Left kidney (tissue), 2 donors: ENCODE results near the gene RAET1G. TPM values are rescaled to one million over a fixed set of nuclear protein-coding genes. Genes with fewer than 3 reads are reported as not detected.
"Not testable (repeated sequence)": the region's sequence is repeated elsewhere in the genome, so short reads cannot be mapped to it uniquely, and the experiment has no call there.

Experiments
- DNase-seq: peaks from one replicate; pipeline ENCODE4 v3.0.0-alpha.2; 2013
- polyA plus RNA-seq: library from polyadenylated mRNA; unstranded; fragments of 120-200 nt; gene quantifications from one replicate; pipeline ENCODE4 v1.2.1, GENCODE V29; 2013; ENCODE audit not compliant: insufficient read length

Gene RAET1G
- polyA plus RNA-seq, 1 donor: 1.4 TPM

DNA sequence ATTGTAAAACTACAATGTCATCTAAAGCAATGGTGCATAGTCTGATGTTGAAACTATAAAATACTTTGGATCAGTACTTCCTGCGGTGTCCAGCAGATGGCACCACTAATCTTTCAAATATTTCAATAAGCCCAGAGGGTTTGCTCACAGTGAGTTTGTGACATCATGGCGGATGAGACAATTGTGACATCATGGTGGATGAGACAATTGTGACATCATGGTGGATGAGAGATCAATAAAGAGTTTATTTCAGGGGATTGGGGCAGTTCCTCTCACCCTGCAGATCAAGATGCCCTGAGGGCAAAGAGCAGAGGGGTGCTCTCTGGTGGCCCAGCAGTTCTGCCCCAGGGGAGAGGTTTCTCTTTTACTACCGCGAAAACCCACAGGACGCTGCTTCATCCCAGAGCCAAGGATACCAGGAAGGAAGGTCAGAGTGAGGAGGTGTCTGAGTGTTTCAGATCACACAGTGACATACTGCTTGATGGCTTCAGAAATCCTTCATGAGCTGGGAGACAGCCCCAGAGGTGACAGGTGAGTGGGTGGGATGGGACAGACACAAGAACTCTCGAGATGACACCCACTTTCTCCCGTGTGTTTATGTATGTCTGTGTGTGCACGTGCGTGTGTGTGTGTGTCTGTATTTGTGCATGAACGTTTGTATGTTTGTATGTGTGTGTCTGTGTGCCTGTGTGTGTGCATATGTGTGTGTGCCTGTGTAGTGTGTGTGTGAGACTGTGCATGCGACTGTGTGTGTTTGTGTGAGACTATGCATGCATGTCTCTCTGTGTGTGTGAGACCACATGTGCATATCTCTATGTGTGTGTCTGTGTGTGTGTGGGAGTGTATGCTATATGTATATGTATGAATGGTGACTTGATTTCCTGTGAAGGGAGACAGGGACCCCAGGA lies 11.6 kb upstream of the RAET1G start:
- DNase-seq: peak; percentile 68

- DNase-seq: no peak
Observed at GRCh38 chr6:149933461-149933860, 10.5 kb upstream of the RAET1G start.

- DNase-seq: no peak
Observed at GRCh38 chr6:149933036-149933435, 10.1 kb upstream of the RAET1G start.

GRCh38 chr6:149931501-149931900 lies 8.6 kb upstream of the RAET1G start:
- no peak for DNase-seq

DNA sequence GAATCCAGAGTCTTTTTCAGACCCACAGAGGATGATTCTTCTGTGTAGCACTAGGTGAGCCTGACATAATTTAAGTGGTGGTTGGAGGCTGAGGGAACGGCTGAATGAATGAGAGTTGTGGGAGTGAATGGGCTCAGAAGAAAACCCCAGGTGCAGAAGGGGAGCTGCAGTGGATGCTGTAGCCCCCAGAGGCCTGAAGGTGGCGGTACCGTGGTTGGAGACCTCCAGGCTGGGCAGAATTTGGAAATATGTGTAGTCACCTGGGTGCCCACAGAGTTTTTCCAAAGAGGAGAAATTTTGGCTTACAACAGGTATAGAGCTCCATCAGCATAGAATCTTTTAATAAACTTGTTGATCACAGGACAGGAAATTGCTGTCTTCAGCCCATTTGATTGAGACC lies 6.5 kb upstream of the RAET1G start:
- no peak for DNase-seq

DNA sequence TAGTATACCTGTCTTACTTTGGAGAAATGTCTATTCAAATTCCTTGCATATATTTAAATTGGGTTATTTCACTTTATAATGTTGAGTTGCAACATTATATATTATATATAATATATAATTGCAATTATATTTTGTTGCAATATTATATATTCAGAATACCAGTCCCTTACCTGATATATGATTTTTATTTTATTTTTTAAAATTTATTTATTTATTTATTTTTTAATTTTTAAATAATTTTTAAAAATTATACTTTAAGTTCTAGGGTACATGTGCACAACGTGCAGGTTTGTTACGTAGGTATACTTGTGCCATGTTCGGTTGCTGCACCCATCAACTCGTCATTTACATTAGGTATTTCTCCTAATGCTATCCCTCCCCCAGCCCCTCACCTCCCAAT lies 4.1 kb upstream of the RAET1G start:
- not testable (repeated sequence) for DNase-seq

GRCh38 chr6:149925974-149926777 lies 3.3 kb upstream of the RAET1G start:
- DNase-seq: peak; percentile 82

DNA sequence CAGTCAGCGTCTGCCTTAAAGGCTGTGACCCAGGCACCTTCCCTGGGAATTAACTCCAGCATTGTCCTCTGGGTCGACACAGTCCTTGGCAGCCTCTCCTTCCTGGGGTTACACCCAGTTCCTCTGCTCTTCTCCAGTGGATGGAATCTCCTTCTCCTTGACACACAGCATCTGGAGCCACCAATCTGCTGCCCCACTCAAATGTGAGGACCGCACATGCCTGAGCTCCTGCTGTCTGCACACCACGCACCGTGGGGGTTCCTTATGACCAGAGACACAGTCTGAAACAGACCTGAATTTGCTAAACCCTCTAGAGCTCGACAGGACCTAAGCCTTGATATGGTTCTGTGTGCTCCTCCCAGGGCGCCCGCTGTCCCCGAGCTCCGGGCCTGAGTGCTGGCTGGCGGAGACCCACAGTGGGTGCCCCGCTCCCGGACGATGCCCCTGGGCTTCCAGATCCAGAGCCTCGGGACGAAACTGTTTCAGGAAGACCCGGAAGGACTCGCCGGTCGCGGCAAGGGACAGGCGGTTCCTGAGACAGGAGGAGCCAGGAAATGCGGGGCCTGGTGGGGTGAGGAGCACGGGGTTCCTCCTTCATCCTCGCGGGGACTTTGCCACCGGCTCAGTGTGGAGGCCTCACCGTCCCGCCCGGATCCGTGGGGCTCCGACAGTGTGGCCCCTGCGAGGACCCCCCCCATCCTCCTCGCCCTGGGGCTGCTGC lies 2.5 kb upstream of the RAET1G start:
- DNase-seq: no peak

DNA sequence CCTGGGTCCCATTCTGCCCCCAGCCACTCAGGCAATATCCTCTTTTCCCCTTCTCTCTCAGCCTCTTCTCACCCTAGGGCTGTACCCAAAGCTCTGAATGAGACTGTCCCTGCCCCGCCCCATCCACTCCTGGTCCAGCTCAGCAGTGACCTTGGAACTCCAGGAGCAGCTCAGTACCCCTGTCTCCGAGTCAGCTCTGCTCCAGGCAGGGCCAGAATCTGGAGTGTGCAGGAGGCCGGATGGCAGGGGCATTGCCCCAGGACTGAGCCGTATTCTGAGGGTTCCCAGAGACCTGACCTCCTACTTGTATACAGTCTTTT lies 2.0 kb upstream of the RAET1G start:
- DNase-seq: no peak

- DNase-seq: no peak
Observed at GRCh38 chr6:149924206-149924932, 1.4 kb upstream of the RAET1G start.

DNA sequence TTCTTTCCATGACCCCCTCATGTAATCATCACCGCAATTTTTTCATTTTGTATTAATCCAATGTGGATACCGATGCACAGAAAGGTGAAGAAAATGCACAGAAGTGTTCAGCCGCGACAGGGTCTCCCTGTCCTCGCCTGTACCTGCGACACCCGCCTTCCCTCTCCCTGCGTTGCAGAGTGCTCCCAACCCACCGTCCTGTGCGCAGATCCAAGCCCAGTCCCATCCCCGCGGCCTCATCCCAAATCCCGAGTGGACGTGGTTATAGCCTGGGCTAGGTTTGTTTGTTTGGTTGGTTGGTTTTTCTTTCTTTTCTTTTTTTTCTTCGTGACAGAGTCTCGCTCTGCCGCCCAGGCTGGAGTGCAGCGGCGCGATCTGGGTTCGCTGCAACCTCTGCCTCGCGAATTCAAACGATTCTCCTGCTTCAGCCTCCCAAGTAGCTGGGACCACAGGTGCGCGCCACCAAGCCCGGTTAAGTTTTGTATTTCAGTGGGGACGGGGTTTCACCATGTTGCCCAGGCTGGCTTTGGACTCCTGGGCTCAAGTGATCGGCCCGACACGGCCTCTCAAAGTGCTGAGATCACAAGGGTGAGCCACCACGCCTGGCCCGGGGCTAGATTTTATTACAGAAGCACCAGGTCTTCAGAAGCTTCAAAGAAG lies 536 bp upstream of the RAET1G start:
- no peak for DNase-seq

- DNase-seq: not testable (repeated sequence)
Observed at GRCh38 chr6:149922091-149922490, 830 bp downstream of the RAET1G start.

DNA sequence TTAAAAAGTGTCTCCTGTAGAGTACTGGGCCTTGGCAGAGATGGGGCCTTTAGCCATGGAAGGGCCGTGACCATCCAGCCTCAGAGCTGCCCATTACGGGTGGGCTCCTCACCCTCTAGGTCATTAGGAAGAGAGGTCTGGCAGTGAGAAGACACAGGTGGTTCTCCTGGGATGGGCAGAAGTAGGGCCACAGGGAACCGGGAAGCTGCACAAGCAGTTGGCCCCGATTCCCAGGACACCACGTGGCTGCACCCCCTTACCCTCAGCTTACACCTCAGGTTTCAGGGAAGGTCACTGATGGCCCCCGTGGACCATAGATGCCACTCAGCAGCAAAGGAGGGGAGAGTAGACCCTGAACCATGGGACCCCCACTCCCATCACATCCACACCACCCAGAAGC lies 1.6 kb downstream of the RAET1G start:
- no peak for DNase-seq

GRCh38 chr6:149919834-149920225 lies 3.1 kb downstream of the RAET1G start:
- DNase-seq: no peak

GRCh38 chr6:149919126-149919833 lies 3.6 kb downstream of the RAET1G start:
- not testable (repeated sequence) for DNase-seq

DNA sequence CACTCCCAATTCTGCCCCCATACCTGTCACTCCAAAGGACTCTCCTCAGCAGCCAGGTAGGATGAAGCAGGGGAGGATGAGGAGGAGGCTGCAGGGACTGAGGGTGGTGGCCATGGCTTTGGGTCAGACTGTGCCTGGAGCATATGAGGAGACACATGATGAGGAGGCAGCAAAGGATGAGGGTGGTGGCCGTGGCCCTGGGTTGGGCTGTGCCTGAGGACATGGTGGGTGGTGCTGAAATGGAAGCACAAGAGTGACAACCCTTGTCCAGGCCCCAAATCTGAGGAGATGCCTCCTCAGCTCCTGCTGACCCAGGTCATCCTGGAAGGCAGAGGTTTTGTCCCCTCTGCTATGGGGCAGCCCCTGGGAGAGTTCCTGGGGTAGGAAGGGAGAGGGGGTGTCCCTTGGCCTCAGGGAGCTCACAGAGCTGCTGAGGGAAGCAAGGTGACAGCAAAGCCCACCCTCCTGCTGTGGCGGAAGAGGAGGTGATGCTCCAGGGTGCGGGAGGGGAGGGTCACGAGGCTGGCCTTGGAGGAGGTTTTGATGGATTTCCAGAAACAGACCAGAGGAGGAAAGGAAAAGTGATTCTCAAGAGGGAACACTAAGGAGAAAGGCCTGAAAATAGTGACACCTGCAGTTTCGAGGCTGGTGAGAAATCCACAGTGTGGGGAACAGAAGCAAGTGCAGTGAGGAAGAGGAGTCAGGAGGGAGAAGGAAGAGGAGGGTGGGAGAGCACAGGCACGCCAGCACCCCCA lies 4.6 kb downstream of the RAET1G start:
- DNase-seq: no peak

DNA sequence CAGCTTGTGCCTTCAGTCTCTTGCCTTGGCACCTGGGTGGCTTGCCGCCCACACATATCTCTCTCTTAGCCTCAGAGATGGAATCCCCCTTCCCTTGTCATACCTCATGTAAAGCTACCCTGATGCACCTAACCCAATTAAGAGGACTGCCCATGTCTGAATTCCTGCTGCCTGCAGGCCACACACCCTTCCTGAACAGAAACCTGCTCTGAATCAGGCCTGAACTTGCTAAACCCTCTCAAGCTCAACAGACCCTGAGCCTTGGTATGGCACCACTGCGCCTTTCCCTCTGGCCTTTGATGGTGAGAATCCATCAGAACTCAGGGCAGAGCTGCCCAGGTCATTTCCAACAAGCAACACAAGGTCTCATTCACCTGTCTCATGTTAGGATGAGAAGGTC lies 5.2 kb downstream of the RAET1G start:
- no peak for DNase-seq

DNA sequence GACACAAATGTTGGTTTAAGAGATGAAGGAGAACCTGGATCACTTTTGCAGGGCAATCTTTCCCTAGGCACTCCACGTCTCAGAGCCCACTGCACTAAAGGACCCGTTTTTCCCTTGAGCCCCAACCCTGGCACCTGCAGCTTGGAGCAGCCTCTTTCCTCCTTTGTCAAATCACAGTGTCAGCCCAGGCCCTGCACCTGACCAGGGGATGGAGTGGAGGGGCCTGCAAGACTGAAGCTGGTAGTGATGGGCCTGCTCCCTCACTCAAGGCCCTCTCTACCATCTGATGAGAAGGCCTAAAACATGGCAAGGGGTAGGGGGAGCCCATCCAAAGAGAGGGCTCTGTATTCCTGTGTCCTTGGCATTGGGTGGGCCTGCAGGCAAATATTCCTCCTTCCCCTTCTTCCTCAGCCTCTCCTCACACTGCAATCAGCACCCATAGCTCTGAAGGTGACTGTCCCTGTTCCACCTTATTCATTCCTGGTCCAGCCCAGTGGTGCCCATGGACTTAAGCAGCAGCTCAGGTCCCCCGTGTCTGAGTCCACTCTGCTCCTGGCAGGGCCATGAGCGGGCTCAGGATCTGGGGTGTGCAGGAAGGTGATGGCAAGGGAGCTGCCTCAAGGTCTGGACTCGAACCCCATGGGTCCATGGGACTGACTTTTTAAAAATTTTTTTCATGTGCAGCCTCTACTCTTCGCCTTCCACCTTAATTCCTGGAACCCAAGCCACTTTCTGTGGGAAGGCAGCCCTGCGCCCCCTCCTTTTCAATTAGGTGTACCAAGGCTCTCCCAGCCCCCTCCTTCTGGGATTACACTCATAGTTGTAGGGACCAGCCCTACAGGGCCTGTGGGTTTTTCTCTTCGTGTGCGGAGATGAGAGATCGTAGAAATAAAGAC lies 6.7 kb downstream of the RAET1G start:
- no peak for DNase-seq
